Measurements from ENCODE around the gene TTLL8. TPM values are rescaled to one million over a fixed set of nuclear protein-coding genes. Genes with fewer than 3 reads are reported as not detected.

The TTLL8 gene
- total RNA-seq, 4 donors from 2014 or later, result not detected

GRCh38 chr22:49995361-49996118 lies 62.6 kb downstream of the TTLL8 start:
- DNase-seq (ENCODE audit: low spot score) (peak; percentile 16), ATAC-seq (ENCODE audit: low FRiP score) (no peak)
- no peak for TF ChIP-seq CTCF (IDR thresholded peaks at IDR 0.05)

GRCh38 chr22:49995041-49995360 lies 63.1 kb downstream of the TTLL8 start:
- TF ChIP-seq CTCF (IDR thresholded peaks at IDR 0.05), result no peak
- DNase-seq (ENCODE audit: low spot score) (no peak), ATAC-seq (ENCODE audit: low FRiP score) (no peak)

GRCh38 chr22:49994361-49995040 lies 63.6 kb downstream of the TTLL8 start:
- no peak for ATAC-seq (ENCODE audit: low FRiP score)
- no peak for TF ChIP-seq CTCF (IDR thresholded peaks at IDR 0.05)
- DNase-seq (ENCODE audit: low spot score), result peak; percentile 17

GRCh38 chr22:49993649-49994360 lies 64.3 kb downstream of the TTLL8 start:
- ATAC-seq (ENCODE audit: low FRiP score) (no peak), DNase-seq (ENCODE audit: low spot score) (peak; percentile 16)
- TF ChIP-seq CTCF (IDR thresholded peaks at IDR 0.05), result no peak

- DNase-seq (ENCODE audit: low spot score) (peak; percentile 22), ATAC-seq (ENCODE audit: low FRiP score) (no peak)
- TF ChIP-seq CTCF (IDR thresholded peaks at IDR 0.05), result no peak
Observed at GRCh38 chr22:49992921-49993648, 65.0 kb downstream of the TTLL8 start.

- ATAC-seq (ENCODE audit: low FRiP score), result no peak
- no peak for TF ChIP-seq CTCF (IDR thresholded peaks at IDR 0.05)
- peak; percentile 11 for DNase-seq (ENCODE audit: low spot score)
Observed at GRCh38 chr22:49991907-49992533, 66.1 kb downstream of the TTLL8 start.
